HG03139 (cell line): ENCODE data around the gene NEDD4L.

Experiments
- ATAC-seq: cut with Tn5 transposase; IDR thresholded peaks from one replicate; pipeline ENCODE4 v1.9.1; 2021; ENCODE audit not compliant: unreplicated experiment

The NEDD4L gene

DNA sequence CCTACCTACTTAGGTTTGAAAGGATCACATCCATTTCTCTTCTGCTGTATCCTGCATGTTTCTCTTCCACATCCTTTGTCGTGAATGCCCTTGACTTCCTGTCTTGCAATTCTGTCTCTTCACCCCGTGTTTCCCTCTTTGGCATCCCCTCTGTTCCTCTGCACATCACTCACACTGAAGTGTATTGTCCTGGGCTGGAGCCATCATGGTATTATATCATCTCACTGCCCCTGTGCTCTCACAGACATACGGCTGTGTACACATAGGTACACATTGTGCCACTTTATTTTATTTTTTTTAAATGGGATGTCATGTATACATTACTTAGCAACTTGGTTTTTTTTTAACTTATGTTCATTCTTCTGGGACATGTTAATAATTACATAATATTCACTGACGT is 293.3 kb downstream of the NEDD4L start:
- no peak for ATAC-seq

DNA sequence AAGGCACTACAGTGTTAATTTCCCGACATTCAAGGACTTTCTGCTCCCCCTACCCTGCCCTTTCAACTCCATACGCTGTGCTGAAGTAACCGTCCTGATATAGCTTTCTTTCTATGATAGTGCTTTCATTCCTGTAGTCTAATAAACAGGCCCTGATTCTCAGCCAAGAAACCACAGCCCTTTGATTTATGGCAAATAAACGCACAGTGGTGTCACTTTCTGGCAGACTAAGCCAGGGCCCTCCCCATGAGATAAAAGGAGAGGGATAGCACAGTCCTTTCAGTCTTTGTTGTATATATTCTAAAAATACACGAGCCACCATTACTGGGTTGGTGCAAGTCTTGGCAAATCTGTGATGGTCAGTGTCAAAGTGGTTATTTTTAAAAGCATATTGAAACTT is 293.7 kb downstream of the NEDD4L start:
- no peak for ATAC-seq

DNA sequence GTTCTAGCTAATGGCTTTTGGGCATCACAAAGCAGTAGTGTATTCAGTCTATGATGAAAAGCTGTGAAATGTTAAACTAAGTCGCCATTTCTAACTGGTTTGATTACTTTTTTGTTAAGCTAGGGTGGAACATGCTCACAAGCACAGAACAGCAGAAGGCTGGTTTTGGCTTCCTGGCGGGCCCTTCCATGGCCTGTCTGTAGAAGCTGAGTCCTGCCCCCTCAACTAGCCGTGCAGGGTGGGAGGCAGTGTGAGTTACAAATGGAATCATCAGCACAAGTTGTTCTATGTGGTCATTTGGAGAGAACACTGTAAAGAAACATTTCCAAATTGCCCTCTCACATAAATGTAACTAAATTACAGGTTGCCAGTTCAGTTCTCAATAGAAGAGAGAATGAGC is 294.1 kb downstream of the NEDD4L start:
- no peak for ATAC-seq

DNA sequence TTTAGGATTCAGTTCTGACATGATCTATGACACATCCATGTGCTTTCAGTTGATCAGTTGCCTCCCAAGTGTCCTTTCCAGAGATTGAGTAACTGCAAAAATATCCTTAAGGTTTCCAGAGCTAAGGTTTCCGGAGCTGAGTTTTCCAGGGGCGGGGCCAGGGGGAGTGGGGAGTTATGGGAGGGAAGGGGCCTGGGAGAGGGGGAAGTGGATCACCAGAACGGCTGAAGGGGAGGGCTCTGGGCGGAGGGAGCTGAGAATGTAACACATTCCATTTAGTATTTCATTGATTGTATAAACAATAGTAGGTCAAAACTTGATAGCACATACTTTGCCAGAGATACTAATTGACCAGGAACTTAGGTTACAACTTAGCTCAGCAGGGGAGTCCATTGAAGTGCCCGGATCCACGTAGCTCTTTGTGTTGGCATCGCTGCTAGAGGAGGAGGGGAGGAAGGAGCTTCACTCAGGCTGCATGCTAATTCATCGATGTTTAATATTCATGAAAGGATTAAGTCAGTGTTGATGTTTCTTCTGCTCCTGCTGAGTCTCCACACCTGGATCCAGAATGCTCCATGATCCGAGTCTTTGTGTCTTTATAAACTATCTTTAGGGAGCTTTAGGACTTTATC is 295.1 kb downstream of the NEDD4L start:
- no peak for ATAC-seq

DNA sequence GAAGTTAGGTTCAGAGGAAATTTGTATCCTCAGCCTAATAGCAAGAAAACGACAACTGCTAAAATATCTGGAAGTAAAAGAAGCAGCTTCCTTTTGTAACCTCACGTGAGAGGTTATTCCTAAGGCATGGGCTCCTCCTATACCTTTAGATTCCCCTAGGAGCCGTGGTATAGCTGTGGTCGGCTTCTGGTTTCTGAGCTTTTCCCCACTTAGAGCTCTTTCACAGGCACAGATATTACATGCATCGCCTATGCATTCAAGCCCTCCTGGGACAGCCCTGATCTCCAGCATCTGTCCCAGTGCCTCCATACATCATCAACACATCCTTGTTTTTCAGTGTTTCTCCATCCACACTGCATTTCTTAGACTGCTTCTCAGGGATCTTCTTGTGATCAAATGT is 295.9 kb downstream of the NEDD4L start:
- no peak for ATAC-seq

DNA sequence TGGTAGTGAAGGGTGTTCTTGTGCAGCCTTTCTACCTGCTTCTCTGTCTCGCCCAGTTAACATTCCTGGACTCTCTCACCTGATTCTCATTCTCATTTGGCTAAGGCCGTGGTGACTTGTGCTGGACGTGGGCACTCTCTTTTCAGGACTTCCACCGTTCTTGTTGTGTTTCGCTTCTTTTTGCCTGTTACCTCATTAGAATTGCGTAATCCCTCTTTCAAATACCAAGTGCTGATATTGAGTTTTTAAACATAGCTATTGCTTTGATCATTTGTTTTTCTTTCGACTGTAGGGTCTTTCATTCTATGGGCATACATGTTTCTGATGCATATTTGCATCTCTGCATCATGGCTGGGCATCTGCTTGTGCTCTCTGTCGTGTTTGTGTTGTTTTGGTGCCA is 297.9 kb downstream of the NEDD4L start:
- ATAC-seq, result no peak

DNA sequence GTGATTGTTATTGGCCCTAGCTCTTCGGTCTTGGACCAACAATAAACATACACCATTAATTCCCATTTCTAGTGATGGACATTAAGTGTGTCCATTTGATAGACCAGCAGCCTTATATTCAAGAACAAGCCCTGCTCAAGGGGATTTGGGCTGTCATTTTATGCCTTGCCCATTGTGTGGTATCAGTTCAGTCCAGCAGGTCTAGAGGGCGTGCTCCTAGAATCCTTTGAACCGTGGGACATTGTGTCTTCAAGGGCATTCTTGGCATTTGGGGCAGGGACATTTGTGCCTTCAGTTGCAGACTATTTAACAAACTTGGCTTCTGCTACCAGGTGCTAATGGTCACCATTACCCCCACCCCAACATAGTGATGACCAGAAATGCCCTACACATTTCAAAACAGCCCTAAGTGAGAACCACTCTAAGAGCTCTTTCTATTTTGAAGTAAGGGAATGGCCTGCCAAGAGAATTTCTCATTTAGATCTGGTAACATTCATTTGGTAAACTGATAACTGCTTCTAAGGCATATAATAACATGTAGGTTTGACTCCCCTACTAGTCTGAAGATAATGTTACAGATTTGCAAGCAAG is 300.1 kb downstream of the NEDD4L start:
- no peak for ATAC-seq

DNA sequence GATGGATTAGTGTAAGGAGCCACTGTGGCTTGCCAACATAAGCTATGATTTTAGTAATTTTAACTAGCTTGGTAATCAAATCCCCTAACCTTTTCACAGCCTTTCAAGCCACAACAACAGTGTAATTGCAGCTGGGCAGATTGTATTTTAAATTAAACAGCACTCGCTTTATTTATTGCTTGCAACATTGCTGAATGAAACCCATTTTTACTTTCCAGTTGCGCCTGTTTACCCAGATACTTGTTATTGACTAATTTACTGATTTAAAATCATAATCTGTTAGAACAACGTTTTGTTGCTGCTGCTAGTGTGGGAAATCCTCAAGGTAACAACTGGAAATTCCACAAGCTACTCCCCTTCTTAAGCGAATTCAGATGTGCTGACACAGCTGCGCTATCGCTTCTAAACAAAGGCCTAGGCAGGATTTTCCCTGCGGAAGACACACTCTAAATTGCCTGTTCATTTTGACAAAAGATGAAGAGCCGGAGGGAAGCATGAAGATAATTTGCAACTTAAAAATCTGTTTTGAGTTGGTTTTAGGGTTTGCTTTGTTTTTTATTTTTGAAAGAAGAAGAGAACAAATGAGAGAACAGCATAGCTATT is 300.9 kb downstream of the NEDD4L start:
- no peak for ATAC-seq

DNA sequence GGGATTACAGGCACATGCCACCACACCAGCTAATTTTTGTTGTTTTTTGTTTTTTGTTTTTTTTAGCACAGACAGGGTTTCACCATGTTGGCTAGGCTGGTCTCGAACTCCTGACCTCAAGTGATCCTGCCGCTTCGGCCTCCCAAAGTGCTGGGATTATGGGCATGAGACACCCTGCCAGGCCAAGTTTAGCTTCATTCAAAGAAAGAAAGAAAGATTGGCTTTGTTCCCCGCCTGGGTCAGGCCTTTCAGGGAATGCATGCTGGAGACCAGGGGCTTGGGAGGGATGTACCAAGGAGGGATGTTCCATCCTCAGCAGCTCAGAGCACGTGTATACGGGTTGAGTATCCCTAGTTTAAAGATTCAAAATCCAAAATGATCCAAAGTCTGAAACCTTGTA is 301.8 kb downstream of the NEDD4L start:
- no peak for ATAC-seq

DNA sequence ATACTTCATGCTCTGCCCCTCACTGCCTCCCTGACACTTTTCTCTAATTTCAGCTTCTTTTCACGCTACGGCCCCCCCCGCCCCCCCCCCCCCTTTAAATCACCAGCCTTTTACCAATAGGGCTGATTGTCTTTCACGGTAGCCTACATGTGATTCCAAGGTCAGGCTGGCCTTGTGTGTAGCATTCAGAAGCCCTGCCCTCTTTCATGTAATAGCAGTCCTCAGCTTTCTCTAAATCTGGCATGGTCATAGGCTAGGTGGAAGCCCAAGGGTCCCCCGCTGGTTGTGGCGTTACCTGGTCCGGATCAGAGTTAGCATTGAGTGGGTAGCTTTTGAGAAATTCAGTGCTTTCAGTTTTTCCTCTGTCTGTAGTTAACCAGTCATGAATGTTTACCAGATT is 303.1 kb downstream of the NEDD4L start:
- no peak for ATAC-seq

DNA sequence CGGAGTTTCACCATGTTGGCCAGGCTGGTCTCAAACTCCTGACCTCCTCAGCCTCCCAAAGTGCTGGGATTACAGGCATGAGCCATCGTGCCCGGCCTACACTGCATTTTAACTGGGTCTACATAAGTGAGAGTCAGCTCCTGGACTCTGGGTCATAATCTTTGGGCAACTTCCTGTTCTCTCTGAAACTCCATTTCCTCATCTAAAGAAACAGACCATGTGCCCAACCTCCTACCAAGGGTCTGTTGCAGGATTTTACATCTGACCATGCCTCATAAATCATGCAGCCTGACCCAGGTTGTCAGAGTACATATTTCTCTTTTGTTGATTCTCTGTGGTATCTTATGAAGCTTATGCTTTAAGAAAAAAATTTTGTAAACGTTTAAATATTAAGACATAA is 304.5 kb downstream of the NEDD4L start:
- no peak for ATAC-seq

DNA sequence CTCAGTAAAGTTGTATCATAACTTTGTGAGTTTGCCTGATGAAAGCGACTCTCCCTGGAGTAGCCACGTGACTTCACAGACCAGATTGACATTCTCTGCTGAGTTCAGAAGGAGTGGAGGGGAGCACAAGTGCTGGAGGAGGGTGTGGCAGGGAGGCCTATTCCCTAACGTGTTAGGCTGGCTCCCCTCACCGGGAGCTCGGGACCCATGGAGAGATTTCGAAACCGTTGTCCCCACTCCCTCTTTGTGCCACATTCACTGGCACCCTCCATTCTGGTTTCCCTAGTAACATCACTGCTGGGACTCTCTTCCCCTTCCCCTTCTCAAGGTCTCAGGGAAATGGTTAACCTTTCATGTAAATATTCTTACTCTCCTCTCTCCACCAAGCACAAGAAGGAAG is 304.9 kb downstream of the NEDD4L start:
- ATAC-seq, result no peak

DNA sequence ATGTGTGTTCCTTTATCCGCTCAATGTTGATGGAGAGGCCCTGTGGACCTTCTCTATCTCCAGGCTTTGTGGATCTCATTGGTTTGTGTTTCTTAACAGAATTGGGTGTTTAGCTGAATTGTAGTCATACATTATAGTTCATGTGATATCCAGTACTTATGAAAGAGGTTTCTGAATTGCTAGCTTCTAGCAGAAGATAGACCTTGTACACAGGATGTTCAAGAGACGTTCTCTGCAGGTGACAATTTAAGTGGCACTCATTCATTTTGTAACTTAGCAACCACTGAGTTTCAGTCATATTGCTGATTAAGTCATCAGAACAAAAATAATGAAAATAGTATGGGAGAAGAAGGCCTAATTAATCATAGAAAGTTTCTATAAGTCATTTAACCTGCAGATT is 305.6 kb downstream of the NEDD4L start:
- ATAC-seq, result no peak

DNA sequence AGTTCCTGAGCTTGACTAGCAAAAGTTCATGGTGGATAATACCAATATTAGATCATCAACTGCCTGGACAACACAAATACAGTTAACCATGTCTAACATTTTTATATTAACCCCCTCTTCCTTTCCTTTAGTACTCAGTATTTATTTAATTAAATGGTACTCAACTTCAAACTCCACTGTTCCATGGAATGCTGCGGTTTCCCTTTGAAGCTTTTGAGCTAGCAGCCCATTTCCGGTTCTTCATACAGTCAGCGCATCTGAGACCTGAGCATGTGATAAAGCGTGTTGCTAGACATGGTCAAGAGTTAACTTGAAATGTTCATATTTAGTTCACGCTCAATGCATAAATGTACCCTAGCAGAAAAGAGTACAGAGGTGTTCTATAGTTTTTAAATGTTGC is 306.5 kb downstream of the NEDD4L start:
- ATAC-seq, result no peak

DNA sequence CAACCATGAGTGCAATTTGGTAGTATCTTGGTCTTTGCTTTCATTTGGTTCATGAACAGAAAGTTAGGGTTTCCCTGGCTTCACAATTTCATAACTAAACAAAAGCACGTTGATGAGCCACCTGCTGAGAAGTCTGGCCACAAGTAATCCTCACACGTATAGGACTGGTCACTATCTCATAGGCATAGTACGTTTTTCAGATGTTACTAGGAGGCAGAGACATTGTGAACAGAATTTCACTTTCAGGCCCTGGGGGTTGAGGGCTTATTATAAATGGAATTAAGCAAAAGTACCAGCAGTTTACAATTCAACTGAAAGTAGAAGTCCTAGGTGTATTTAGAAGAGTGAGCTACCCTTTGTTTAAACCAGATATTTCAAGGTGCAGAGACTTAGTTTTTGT is 307.8 kb downstream of the NEDD4L start:
- ATAC-seq, result no peak

DNA sequence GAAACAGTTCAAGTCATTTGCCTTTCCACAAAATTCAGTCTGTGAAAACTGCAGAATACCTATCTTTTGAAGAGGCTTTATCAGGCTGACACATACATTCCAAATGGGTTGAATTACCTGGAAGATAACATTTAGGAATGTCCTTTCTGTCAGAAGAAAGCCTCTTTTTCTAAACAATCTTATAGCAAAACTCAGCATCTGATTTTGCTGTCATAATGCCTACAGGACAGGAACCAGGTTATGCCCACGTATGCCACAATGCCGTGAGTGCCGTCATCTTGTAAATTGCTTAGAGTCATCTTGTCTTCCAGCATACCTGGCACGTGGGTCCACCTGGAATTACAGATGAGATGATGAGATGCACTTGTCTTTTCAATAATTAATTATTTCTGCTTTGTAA is 309.6 kb downstream of the NEDD4L start:
- ATAC-seq, result no peak

DNA sequence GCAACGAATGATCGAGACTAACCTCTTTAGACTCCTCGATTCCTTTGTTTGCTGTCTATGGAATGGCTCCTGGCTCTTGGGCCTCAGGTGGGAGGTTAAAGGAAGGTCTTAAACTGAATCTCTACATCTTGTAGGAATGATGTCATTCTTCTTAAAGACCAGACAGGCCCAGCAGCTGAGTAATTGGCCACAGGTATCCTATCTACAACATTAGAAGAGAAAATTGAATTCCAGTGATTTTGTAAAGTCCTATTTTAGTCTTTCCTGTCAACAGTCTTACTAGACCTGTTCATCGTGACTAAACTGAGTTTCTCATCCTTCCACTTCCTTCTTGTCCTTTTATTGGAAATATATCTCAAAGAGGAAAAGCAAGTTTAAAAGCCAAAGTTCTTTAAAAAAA is 310.0 kb downstream of the NEDD4L start:
- ATAC-seq, result no peak

DNA sequence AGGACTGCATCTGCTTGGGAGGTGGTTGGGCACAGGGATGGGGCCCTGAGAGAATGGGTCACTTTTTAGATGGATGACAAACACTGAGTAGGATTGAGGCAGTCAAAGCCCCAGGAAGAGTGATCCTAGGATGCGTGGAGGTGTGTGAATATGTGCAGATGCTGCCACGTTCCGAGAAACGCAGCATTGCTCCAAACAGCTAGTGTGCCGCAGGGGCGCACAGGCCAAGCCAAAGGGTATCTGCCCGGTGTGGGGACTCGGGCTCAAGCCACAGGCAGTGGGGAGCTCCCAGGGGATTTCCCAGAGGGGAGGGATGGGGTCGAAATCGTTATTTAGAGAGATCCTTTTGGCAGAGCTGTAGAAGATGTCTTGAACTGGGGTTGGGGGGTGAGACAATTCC is 310.8 kb downstream of the NEDD4L start:
- ATAC-seq, result no peak

DNA sequence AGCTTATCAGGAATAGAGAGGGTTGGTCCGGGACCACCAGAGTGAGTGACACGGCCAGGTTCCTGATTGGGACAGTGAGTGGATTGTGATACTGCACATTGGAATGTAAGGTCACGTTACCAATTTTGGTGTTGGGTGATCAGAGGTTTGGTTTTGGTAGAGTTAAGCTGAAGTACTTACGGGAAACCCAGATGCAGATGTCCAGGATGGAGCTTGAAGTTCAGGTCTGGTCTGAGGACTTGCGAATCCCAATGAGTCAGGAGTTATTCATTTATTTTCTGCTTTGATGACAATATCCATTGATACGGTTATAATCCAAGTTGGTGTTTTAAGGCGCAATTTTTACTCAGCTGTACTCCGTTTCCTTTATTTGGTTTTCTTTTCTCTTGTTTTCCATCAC is 311.2 kb downstream of the NEDD4L start:
- no peak for ATAC-seq

DNA sequence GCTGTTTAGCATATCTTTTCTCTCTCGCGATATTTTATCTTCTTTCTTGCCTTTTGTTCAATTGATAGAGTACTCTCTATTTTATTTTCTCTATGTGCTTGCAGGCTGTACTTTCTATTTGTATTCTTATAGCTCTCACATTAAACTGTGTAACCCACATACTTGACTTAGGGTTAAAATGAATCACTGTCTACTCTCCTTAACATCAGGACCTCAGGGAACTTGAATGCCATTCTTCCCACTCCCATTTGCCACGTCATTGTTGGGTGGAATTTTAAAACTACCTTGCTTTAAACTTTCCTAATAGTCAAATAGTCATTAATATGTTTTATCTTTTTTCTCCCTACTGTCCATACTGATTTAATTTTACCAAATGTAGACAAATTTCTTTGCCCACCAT is 315.2 kb downstream of the NEDD4L start:
- ATAC-seq, result no peak

DNA sequence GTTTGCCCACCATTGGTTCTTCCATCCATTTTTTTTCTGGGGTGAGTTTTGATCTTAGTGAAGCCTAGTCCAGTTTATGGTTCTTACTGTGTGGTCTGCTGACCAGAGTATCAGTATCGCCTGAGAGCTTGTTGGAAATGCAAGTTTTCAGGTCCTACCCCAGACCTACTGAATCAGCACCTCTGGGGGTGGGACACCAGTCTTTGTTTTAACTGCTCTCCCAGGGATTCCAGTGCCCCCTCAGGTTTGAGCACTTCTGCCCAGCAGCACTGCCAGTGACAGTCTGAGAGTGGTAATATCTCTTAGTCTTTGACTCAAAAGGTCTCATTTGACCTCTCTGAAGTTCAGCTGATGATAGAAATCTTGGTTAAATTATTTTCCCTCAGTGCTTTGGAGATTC is 315.6 kb downstream of the NEDD4L start:
- no peak for ATAC-seq

DNA sequence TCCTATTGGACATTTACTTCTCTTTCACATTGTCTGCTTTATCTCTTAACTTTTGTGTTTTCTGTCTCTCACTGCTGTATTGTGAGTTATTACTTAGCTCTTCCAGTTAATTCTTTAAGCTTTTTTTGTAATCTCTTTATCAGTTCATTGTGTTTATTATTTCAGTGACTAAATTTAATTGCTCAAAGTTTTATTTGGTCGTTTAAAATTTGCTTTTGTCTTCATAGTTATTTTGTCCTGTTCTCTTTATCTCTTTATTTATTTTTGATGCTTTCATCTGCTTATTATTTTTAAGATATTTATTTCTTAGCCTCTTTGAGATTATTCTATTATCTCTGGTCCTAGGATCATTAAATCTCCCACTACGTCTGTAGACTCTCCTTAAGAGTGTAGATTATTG is 316.3 kb downstream of the NEDD4L start:
- no peak for ATAC-seq

DNA sequence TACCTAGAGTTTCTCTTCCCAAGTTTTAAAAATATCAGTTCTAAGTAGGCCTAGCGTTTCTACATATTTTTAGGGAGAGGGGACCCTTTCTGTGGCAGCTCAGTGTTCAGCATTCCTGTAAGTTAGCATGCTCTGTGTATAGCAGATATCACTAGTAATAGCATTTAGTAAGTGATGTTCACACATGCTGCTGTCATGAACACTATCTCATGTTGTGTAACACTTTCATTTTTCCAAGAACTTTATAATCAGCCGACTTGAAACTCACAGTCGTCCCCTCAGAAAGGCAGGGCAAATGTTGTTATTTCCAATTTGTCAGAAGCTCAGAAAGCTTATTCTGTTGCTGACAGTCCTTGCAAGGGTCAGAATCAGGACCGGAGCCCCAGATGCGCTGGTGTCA is 317.2 kb downstream of the NEDD4L start:
- ATAC-seq, result no peak
